ENCODE data around the gene SEMA5A. TPM values are rescaled to one million over a fixed set of nuclear protein-coding genes. Genes with fewer than 3 reads are reported as not detected.

SEMA5A gene
- total and polyA plus RNA-seq, 7 experiments from 2014 or later = 0.25 to 0.98 (median 0.46) TPM; not detected in 1

GRCh38 chr5:9381464-9381863 is 164.4 kb downstream of the SEMA5A start:
- H3K27ac ChIP-seq (ENCODE audit: low read depth, low read length) = no peak overlapping the region
- POLR2A ChIA-PET = no interaction called here
- intact Hi-C loops (cut with micrococcal nuclease) = no loop called here
- H3K9me3 Mint-ChIP-seq = peaks cover 0 to 20% (median 2%) of the 10 kb centered on the region in 11 donors
- H3K4me1 Mint-ChIP-seq = peaks cover 0 to 2% (median 0%) of the 10 kb centered on the region in 7 donors
- no peaks in the 10 kb centered on the region for H3K36me3 Mint-ChIP-seq
- no peaks in the 10 kb centered on the region for H3K9me3 ChIP-seq (ENCODE audit: control insufficient read depth in 2 of 3, low read length in 3 of 3)
- H3K27me3 ChIP-seq (ENCODE audit: control insufficient read depth in 2 of 2, insufficient read depth in 2 of 2, low read length in 2 of 2) = no peaks in the 10 kb centered on the region
- no peaks in the 10 kb centered on the region for H3K27me3 Mint-ChIP-seq
- ATAC-seq = no peak
- H3K36me3 ChIP-seq (ENCODE audit: control insufficient read depth in 2 of 3, insufficient read depth in 3 of 3, low read length in 3 of 3) = no peaks in the 10 kb centered on the region
- no peak overlapping the region for H3K4me3 Mint-ChIP-seq
- DNase-seq = no peak
- H3K27ac Mint-ChIP-seq = no peak overlapping the region
- no peak overlapping the region for H3K4me3 ChIP-seq (ENCODE audit: low read length)
- CTCF ChIA-PET = no interaction called here
- no peaks in the 10 kb centered on the region for H3K4me1 ChIP-seq (ENCODE audit: control insufficient read depth in 2 of 2, insufficient read depth in 2 of 2, low read length in 2 of 2)

GRCh38 chr5:9380109-9380508 is 165.8 kb downstream of the SEMA5A start:
- no peaks in the 10 kb centered on the region for H3K36me3 Mint-ChIP-seq
- peaks cover 0 to 2% (median 0%) of the 10 kb centered on the region in 7 donors for H3K4me1 Mint-ChIP-seq
- H3K9me3 Mint-ChIP-seq = peaks cover 0 to 30% (median 3%) of the 10 kb centered on the region in 11 donors
- Histone ChIP-seq H3K9me3 (ENCODE audit: control insufficient read depth in 2 of 3, low read length in 3 of 3) (no peaks in the 10 kb centered on the region), H3K27me3 (ENCODE audit: control insufficient read depth in 2 of 2, insufficient read depth in 2 of 2, low read length in 2 of 2) (no peaks in the 10 kb centered on the region), H3K27ac (ENCODE audit: low read depth, low read length) (no peak overlapping the region), H3K36me3 (ENCODE audit: control insufficient read depth in 2 of 3, insufficient read depth in 3 of 3, low read length in 3 of 3) (no peaks in the 10 kb centered on the region), H3K4me3 (ENCODE audit: low read length) (no peak overlapping the region), H3K4me1 (ENCODE audit: control insufficient read depth in 2 of 2, insufficient read depth in 2 of 2, low read length in 2 of 2) (no peaks in the 10 kb centered on the region)
- intact Hi-C loops (cut with micrococcal nuclease) = no loop called here
- DNase-seq (no peak), ATAC-seq (no peak)
- ChIA-PET POLR2A (no interaction called here), CTCF (no interaction called here)
- no peaks in the 10 kb centered on the region for H3K27me3 Mint-ChIP-seq
- H3K4me3 Mint-ChIP-seq = no peak overlapping the region
- H3K27ac Mint-ChIP-seq = no peak overlapping the region

- no peak overlapping the region for H3K4me3 Mint-ChIP-seq
- ATAC-seq (no peak), DNase-seq (no peak)
- intact Hi-C loops (cut with micrococcal nuclease) = no loop called here
- peaks cover 0 to 2% (median 0%) of the 10 kb centered on the region in 7 donors for H3K4me1 Mint-ChIP-seq
- H3K27me3 Mint-ChIP-seq = no peaks in the 10 kb centered on the region
- CTCF ChIA-PET = no interaction called here
- H3K36me3 ChIP-seq (ENCODE audit: control insufficient read depth in 2 of 3, insufficient read depth in 3 of 3, low read length in 3 of 3) = no peaks in the 10 kb centered on the region
- H3K4me3 ChIP-seq (ENCODE audit: low read length) = no peak overlapping the region
- no peak overlapping the region for H3K27ac ChIP-seq (ENCODE audit: low read depth, low read length)
- no peaks in the 10 kb centered on the region for H3K27me3 ChIP-seq (ENCODE audit: control insufficient read depth in 2 of 2, insufficient read depth in 2 of 2, low read length in 2 of 2)
- H3K36me3 Mint-ChIP-seq = no peaks in the 10 kb centered on the region
- no peak overlapping the region for H3K27ac Mint-ChIP-seq
- H3K4me1 ChIP-seq (ENCODE audit: control insufficient read depth in 2 of 2, insufficient read depth in 2 of 2, low read length in 2 of 2) = no peaks in the 10 kb centered on the region
- POLR2A ChIA-PET = no interaction called here
- H3K9me3 Mint-ChIP-seq = peaks cover 0 to 31% (median 5%) of the 10 kb centered on the region in 11 donors
- no peaks in the 10 kb centered on the region for H3K9me3 ChIP-seq (ENCODE audit: control insufficient read depth in 2 of 3, low read length in 3 of 3)
Observed at GRCh38 chr5:9376363-9377117, 169.3 kb downstream of the SEMA5A start.

GRCh38 chr5:9375756-9376155 is 170.1 kb downstream of the SEMA5A start:
- Mint-ChIP-seq H3K27me3 (no peaks in the 10 kb centered on the region), H3K36me3 (no peaks in the 10 kb centered on the region), H3K27ac (no peak overlapping the region), H3K9me3 (peaks cover 0 to 28% (median 5%) of the 10 kb centered on the region in 11 donors), H3K4me1 (peaks cover 0 to under 1% (median 0%) of the 10 kb centered on the region in 7 donors), H3K4me3 (no peak overlapping the region)
- Histone ChIP-seq H3K27ac (ENCODE audit: low read depth, low read length) (no peak overlapping the region), H3K27me3 (ENCODE audit: control insufficient read depth in 2 of 2, insufficient read depth in 2 of 2, low read length in 2 of 2) (no peaks in the 10 kb centered on the region), H3K9me3 (ENCODE audit: control insufficient read depth in 2 of 3, low read length in 3 of 3) (no peaks in the 10 kb centered on the region), H3K4me1 (ENCODE audit: control insufficient read depth in 2 of 2, insufficient read depth in 2 of 2, low read length in 2 of 2) (no peaks in the 10 kb centered on the region), H3K4me3 (ENCODE audit: low read length) (no peak overlapping the region), H3K36me3 (ENCODE audit: control insufficient read depth in 2 of 3, insufficient read depth in 3 of 3, low read length in 3 of 3) (no peaks in the 10 kb centered on the region)
- POLR2A ChIA-PET = no interaction called here
- DNase-seq (no peak), ATAC-seq (no peak)
- intact Hi-C loops (cut with micrococcal nuclease) = no loop called here
- CTCF ChIA-PET = no interaction called here

GRCh38 chr5:9374025-9374424 is 171.8 kb downstream of the SEMA5A start:
- H3K27me3 Mint-ChIP-seq = no peaks in the 10 kb centered on the region
- Histone ChIP-seq H3K9me3 (ENCODE audit: control insufficient read depth in 2 of 3, low read length in 3 of 3) (no peaks in the 10 kb centered on the region), H3K4me3 (ENCODE audit: low read length) (no peak overlapping the region), H3K4me1 (ENCODE audit: control insufficient read depth in 2 of 2, insufficient read depth in 2 of 2, low read length in 2 of 2) (no peaks in the 10 kb centered on the region), H3K27ac (ENCODE audit: low read depth, low read length) (no peak overlapping the region), H3K27me3 (ENCODE audit: control insufficient read depth in 2 of 2, insufficient read depth in 2 of 2, low read length in 2 of 2) (no peaks in the 10 kb centered on the region), H3K36me3 (ENCODE audit: control insufficient read depth in 2 of 3, insufficient read depth in 3 of 3, low read length in 3 of 3) (no peaks in the 10 kb centered on the region)
- intact Hi-C loops (cut with micrococcal nuclease) = no loop called here
- ChIA-PET CTCF (no interaction called here), POLR2A (no interaction called here)
- no peak for DNase-seq
- H3K36me3 Mint-ChIP-seq = no peaks in the 10 kb centered on the region
- H3K4me3 Mint-ChIP-seq = no peak overlapping the region
- H3K9me3 Mint-ChIP-seq = peaks cover 0 to 38% (median 7%) of the 10 kb centered on the region in 11 donors
- no peak overlapping the region for H3K27ac Mint-ChIP-seq
- no peak for ATAC-seq
- H3K4me1 Mint-ChIP-seq = no peaks in the 10 kb centered on the region

GRCh38 chr5:9373571-9373970 is 172.3 kb downstream of the SEMA5A start:
- no peak overlapping the region for H3K27ac ChIP-seq (ENCODE audit: low read depth, low read length)
- H3K36me3 ChIP-seq (ENCODE audit: control insufficient read depth in 2 of 3, insufficient read depth in 3 of 3, low read length in 3 of 3) = no peaks in the 10 kb centered on the region
- H3K27ac Mint-ChIP-seq = no peak overlapping the region
- H3K36me3 Mint-ChIP-seq = no peaks in the 10 kb centered on the region
- DNase-seq (no peak), ATAC-seq (no peak)
- H3K9me3 ChIP-seq (ENCODE audit: control insufficient read depth in 2 of 3, low read length in 3 of 3) = no peaks in the 10 kb centered on the region
- H3K27me3 ChIP-seq (ENCODE audit: control insufficient read depth in 2 of 2, insufficient read depth in 2 of 2, low read length in 2 of 2) = no peaks in the 10 kb centered on the region
- peaks cover 0 to 38% (median 7%) of the 10 kb centered on the region in 11 donors for H3K9me3 Mint-ChIP-seq
- ChIA-PET POLR2A (no interaction called here), CTCF (no interaction called here)
- no peaks in the 10 kb centered on the region for H3K27me3 Mint-ChIP-seq
- no peaks in the 10 kb centered on the region for H3K4me1 ChIP-seq (ENCODE audit: control insufficient read depth in 2 of 2, insufficient read depth in 2 of 2, low read length in 2 of 2)
- no peaks in the 10 kb centered on the region for H3K4me1 Mint-ChIP-seq
- intact Hi-C loops (cut with micrococcal nuclease) = no loop called here
- no peak overlapping the region for H3K4me3 Mint-ChIP-seq
- no peak overlapping the region for H3K4me3 ChIP-seq (ENCODE audit: low read length)

GRCh38 chr5:9370256-9370655 is 175.6 kb downstream of the SEMA5A start:
- POLR2A ChIA-PET = no interaction called here
- H3K4me3 Mint-ChIP-seq = no peak overlapping the region
- ATAC-seq = no peak

More at GRCh38 chr5:9370256-9370655, 175.6 kb downstream of the SEMA5A start:
- DNase-seq = no peak
- peaks cover 0 to 23% (median 6%) of the 10 kb centered on the region in 11 donors for H3K9me3 Mint-ChIP-seq
- H3K27ac Mint-ChIP-seq = no peak overlapping the region
- Histone ChIP-seq H3K9me3 (ENCODE audit: control insufficient read depth in 2 of 3, low read length in 3 of 3) (no peaks in the 10 kb centered on the region), H3K4me1 (ENCODE audit: control insufficient read depth in 2 of 2, insufficient read depth in 2 of 2, low read length in 2 of 2) (no peaks in the 10 kb centered on the region), H3K27me3 (ENCODE audit: control insufficient read depth in 2 of 2, insufficient read depth in 2 of 2, low read length in 2 of 2) (no peaks in the 10 kb centered on the region), H3K4me3 (ENCODE audit: low read length) (no peak overlapping the region), H3K27ac (ENCODE audit: low read depth, low read length) (no peak overlapping the region), H3K36me3 (ENCODE audit: control insufficient read depth in 2 of 3, insufficient read depth in 3 of 3, low read length in 3 of 3) (no peaks in the 10 kb centered on the region)
- H3K27me3 Mint-ChIP-seq = no peaks in the 10 kb centered on the region
- CTCF ChIA-PET = no interaction called here
- intact Hi-C loops (cut with micrococcal nuclease) = no loop called here
- H3K4me1 Mint-ChIP-seq = no peaks in the 10 kb centered on the region
- H3K36me3 Mint-ChIP-seq = no peaks in the 10 kb centered on the region
